NCI-H2107 (cell line): ENCODE results near the gene RAD51C.
"Not testable (repeated sequence)": the region's sequence is repeated elsewhere in the genome, so short reads cannot be mapped to it uniquely, and the experiment has no call there.

ENCODE experiments used
- DNase-seq: peaks from one replicate; lab custom pipeline; 2025; lab: John Stamatoyannopoulos, UW

RAD51C gene

DNA sequence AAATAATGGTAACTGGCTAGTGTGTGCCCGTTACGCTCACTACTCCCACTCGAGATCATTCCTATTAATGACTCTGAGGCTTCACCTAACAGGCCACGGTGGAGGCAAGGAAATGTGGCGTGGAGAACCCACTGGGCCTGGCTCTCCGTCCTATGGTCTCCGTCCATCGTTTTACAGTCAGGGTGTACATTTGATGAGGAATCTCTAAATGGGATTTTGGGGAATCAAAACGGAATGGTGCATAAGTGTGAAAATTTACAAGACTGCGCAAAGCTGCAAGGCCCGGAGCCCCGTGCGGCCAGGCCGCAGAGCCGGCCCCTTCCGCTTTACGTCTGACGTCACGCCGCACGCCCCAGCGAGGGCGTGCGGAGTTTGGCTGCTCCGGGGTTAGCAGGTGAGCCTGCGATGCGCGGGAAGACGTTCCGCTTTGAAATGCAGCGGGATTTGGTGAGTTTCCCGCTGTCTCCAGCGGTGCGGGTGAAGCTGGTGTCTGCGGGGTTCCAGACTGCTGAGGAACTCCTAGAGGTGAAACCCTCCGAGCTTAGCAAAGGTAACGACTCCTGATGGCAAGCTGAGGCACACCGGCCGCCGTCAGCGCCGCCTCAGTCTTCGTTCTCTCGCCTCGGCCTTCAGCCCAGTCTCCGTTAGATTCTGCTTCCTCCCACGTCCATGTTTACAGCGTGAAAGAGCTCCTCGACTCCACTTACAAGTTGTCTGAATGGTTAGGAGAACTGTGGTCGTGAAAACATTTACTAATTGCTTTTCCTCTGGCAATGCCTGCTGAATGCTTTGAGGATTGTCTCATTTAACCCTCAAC, at the start of gene RAD51C:
Gene RAD51C (plus strand): TSS at position 364 of the 817 bp plus-strand sequence. CDS start 42 bp downstream, at position 406.
- DNase-seq = peak; percentile 70

DNA sequence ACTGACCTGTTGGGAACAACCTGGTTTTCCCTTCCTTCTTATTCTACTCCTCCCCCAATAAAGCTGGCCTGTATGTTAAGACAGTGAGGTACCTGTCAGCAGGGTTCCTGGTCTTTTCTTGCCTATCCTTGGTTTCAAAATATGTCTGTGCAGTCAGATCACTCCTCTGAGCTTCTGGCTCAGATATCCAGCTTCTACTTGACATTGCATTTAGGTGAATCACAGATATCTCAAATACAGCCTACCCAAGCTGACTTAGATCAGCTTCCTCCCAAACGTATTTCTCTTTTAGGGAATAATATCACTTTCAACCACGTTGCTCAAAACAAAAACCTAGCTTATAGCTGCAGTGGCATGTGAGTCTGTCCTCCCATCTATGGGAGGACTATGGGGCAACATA, 49.3 kb upstream of the RAD51C start:
- no peak for DNase-seq

- DNase-seq = no peak
These were observed 44.2 kb upstream of the RAD51C start for GRCh38 chr17:58648236-58648635.

- DNase-seq = not testable (repeated sequence)
These were observed 34.2 kb upstream of the RAD51C start for GRCh38 chr17:58657962-58658803.

GRCh38 chr17:58658804-58659713, 33.3 kb upstream of the RAD51C start:
- DNase-seq = peak; percentile 62

DNA sequence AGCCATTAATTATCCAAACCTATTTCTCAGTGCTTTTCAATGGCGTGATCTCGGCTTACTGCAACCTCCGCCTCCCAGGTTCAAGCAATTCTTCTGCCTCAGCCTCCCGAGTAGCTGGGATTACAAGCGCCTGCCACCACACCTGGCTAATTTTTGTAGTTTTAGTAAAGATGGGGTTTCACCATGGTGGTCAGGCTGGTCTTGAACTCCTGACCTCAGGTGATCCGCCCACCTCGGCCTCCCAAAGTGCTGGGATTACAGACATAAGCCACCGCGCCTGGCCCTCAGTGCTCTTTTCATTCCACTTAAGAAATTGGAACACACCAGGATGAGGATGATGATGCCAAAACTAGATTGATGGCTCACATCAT, 32.7 kb upstream of the RAD51C start:
- DNase-seq = not testable (repeated sequence)

GRCh38 chr17:58660621-58661020, 31.8 kb upstream of the RAD51C start:
- DNase-seq = no peak

DNA sequence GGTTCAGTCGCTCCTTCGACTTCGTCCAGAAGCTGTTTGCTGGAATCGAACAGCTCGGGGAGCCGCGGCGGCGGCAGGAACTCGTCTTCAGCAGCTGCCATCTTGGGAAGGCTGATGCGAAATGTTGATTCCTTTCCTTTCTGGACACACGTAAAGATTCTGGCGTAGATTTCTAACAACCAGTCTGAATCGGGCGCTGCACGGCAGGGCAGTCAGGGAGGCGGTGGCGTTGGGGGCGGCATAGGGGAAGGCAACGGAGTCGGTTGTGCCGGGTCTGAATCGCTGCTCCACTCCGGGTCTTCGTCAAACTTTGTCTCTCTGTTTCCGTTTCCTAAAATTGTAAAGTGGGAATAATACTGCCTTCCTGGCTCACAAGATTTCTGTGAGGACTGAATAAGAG, 30.9 kb upstream of the RAD51C start:
- no peak for DNase-seq

DNA sequence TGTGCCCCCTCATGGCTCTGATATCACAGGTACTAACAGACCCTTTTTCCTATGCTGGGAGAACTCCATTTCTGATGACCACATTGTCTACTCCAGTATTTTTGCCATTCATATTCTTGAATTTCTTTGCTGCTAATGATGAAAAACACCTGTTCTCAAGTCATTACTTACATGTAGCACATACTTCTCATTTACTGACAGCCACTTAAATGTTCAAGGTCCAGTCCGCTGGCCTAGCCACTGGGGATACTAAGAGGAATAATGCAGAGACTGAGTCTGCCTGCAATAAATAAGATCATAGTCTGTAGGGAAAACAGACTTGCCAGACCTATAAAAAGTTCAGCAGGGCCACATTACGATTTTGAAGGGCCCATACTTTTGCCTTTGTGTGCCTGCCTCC, 28.1 kb upstream of the RAD51C start:
- DNase-seq = no peak

DNA sequence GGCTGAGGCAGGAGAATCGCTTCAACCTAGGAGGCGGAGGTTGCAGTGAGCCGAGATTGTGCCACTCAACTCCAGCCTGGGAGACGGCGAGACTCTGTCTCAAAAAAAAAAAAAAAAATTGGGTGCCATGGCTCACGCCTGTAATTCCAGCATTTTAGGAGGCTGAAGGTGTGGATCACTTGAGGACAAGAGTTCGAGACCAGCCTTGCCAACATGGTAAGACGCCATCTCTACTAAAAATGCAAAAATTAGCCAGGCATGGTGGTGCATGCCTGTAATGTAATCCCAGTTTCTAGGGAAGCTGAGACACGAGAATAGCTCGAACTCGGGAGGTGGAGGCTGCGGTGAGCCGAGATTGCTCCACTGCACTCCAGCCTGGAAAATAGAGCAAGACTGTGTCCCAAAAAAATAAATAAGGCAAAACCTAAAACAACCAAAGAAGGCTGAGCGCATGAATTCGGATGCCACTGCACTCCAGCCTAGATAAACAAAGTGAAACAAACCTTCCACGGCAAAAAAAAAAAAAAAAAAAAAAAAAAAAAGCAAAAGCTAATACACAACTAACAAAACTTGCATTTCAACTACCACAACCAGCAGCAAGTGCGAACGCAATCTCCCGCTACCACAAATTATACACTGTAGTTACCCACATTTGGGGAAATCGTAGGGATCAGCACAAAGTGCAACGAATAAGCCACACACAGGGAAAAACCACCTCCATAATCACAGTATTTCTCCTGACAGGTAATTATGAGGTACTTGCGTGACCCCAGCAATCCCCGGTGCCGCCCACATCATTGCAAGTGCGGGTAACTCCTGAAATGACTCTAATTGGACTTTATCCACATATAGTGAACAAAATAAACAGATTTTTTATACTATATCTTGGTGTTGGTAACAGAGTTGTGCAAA, 26.2 kb upstream of the RAD51C start:
- DNase-seq = no peak

GRCh38 chr17:58666858-58667267, 25.5 kb upstream of the RAD51C start:
- DNase-seq = peak; percentile 2

GRCh38 chr17:58667934-58668597, 24.3 kb upstream of the RAD51C start:
- no peak for DNase-seq

GRCh38 chr17:58668598-58668935, 23.8 kb upstream of the RAD51C start:
- DNase-seq = no peak

GRCh38 chr17:58669853-58670252, 22.5 kb upstream of the RAD51C start:
- no peak for DNase-seq

DNA sequence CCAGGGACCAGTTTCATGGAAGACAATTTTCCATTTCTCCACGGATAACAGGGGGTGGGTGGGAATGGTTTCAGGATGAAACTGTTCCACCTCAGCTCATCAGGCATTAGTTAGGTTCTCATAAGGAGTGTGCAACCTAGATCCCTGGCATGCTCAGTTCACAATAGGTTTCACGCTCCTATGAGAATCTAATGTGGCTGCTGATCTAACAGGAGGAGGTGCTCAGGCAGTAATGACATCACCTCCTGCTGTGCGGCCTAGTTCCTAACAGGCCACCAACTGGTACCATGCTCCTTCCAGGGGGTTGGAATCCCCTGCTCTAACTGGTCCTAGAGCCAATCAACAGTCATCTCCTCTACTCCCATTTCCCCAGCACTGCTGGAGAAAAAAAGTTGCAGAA, 20.4 kb upstream of the RAD51C start:
- no peak for DNase-seq

GRCh38 chr17:58677194-58677880, 15.1 kb upstream of the RAD51C start:
- no peak for DNase-seq

DNA sequence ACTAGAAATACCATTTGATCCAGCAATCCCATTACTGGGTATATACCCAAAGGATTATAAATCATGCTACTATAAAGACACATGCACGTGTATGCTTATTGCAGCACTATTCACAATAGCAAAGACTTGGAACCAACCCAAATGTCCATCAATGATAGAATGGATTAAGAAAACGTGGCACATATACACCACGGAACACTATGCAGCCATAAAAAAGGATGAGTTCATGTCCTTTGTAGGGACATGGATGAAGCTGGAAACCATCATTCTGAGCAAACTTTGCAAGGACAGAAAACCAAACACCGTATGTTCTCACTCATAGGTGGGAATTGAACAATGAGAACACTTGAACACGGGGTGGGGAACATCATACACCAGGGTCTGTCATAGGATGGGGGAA, 14.1 kb upstream of the RAD51C start:
- not testable (repeated sequence) for DNase-seq

- no peak for DNase-seq
These were observed 13.0 kb upstream of the RAD51C start for GRCh38 chr17:58679263-58680037.

GRCh38 chr17:58680038-58680369, 12.4 kb upstream of the RAD51C start:
- no peak for DNase-seq
